Globus pallidus (tissue), 1 donor: ENCODE results near the gene TRIM54.
"Not testable (repeated sequence)": the region's sequence is repeated elsewhere in the genome, so short reads cannot be mapped to it uniquely, and the experiment has no call there.

Experiments used
- DNase-seq: peaks from one replicate; pipeline ENCODE4 v3.0.0-alpha.2; 2015; ENCODE audit warnings: low spot score

Gene TRIM54

GRCh38 chr2:27256855-27257454 lies 25.3 kb upstream of the TRIM54 start:
- DNase-seq, result no peak

GRCh38 chr2:27258051-27258450 lies 24.2 kb upstream of the TRIM54 start:
- no peak for DNase-seq

- no peak for DNase-seq
These were observed 20.8 kb upstream of the TRIM54 start for GRCh38 chr2:27261241-27261925.

- no peak for DNase-seq
These were observed 20.3 kb upstream of the TRIM54 start for GRCh38 chr2:27261926-27262298.

- peak; percentile 26 for DNase-seq
These were observed 19.6 kb upstream of the TRIM54 start, which contains the start of gene SLC30A3 for GRCh38 chr2:27262379-27263286. SLC30A3 (minus strand) TSS chr2:27263047; CDS start chr2:27262906, 141 bp downstream.

- DNase-seq, result no peak
These were observed 18.7 kb upstream of the TRIM54 start for GRCh38 chr2:27263287-27264252.

GRCh38 chr2:27264253-27264752 lies 17.9 kb upstream of the TRIM54 start:
- no peak for DNase-seq

- DNase-seq, result peak; percentile 14
These were observed 17.3 kb upstream of the TRIM54 start for GRCh38 chr2:27264753-27265535.

- no peak for DNase-seq
These were observed 16.7 kb upstream of the TRIM54 start for GRCh38 chr2:27265536-27265870.

- not testable (repeated sequence) for DNase-seq
These were observed 13.9 kb upstream of the TRIM54 start for GRCh38 chr2:27268296-27268695.

- DNase-seq, result no peak
These were observed 12.1 kb upstream of the TRIM54 start for GRCh38 chr2:27270131-27270530.

GRCh38 chr2:27270670-27271069 lies 11.6 kb upstream of the TRIM54 start:
- no peak for DNase-seq

- DNase-seq, result no peak
These were observed 10.4 kb upstream of the TRIM54 start for GRCh38 chr2:27271631-27272340.

- DNase-seq, result not testable (repeated sequence)
These were observed 9.4 kb upstream of the TRIM54 start for GRCh38 chr2:27272537-27273522.

- no peak for DNase-seq
These were observed 6.7 kb upstream of the TRIM54 start, which contains the start of gene DNAJC5G for GRCh38 chr2:27275211-27276150. DNAJC5G (plus strand) TSS chr2:27275433; CDS start chr2:27276729, 1,296 bp downstream.

- DNase-seq, result no peak
These were observed 4.2 kb upstream of the TRIM54 start for GRCh38 chr2:27278010-27278409.

GRCh38 chr2:27280826-27281225 lies 1.4 kb upstream of the TRIM54 start:
- no peak for DNase-seq
